Activated B cell treated with CpG ODN at 0.5 μM for 24 hours (primary cell): ENCODE data around the gene ATP11A. TPM values are rescaled to one million over a fixed set of nuclear protein-coding genes. Genes with fewer than 3 reads are reported as not detected.

Experiments used
- ATAC-seq: fragments of 200-7000 bp; cut with Tn5 transposase; one replicate; pipeline ENCODE4 v1.10.0; 2021; ENCODE audit warnings: low read depth, mild to moderate bottlenecking, moderate library complexity
- CTCF ChIA-PET: fragments of 350-600 bp; sonication (Branson Sonifier 250); formaldehyde crosslinking; loops from one replicate; lab custom pipeline; 2021; ENCODE audit warnings: antibody characterized with exemption; lab: Charles Lee
- POLR2A ChIA-PET: fragments of 350-600 bp; sonication (Branson Sonifier 250); formaldehyde crosslinking; loops from one replicate; lab custom pipeline; 2021; ENCODE audit warnings: antibody characterized with exemption; lab: Charles Lee
- DNase-seq: peaks from one replicate; pipeline ENCODE4 v3.0.0; 2022
- H3K27ac Mint-ChIP-seq: one replicate; pipeline ENCODE4 v1.8.0; 2020; ENCODE audit warnings: mixed read lengths
- H3K27me3 Mint-ChIP-seq: one replicate; pipeline ENCODE4 v1.8.0; 2021; ENCODE audit warnings: mixed read lengths
- H3K36me3 Mint-ChIP-seq: one replicate; pipeline ENCODE4 v1.8.0; 2021; ENCODE audit warnings: low read depth, mixed read lengths
- H3K4me1 Mint-ChIP-seq: one replicate; pipeline ENCODE4 v1.8.0; 2021; ENCODE audit warnings: mixed read lengths
- H3K4me3 Mint-ChIP-seq: one replicate; pipeline ENCODE4 v1.8.0; 2020; ENCODE audit warnings: mild to moderate bottlenecking, mixed read lengths
- H3K9me3 Mint-ChIP-seq: one replicate; pipeline ENCODE4 v1.8.0; 2020; ENCODE audit warnings: mixed read lengths
- CTCF ChIP-seq: fragments of 200-600 bp; IDR thresholded peaks from one replicate; pipeline ENCODE4 v1.8.0; 2022; ENCODE audit warnings: antibody characterized with exemption, mild to moderate bottlenecking
- intact Hi-C: fragments of 100-400 bp; cut with micrococcal nuclease; formaldehyde crosslinking; loops from one replicate; pipeline ENCODE4 v1.15.1; 2024
- total RNA-seq: library from RNA; stranded (reverse); gene quantifications from 2 replicates; pipeline ENCODE4 v1.2.3, GENCODE V29; 2022

Gene ATP11A
- total RNA-seq, 1 donor from 2014 or later, result 49.6 TPM

DNA sequence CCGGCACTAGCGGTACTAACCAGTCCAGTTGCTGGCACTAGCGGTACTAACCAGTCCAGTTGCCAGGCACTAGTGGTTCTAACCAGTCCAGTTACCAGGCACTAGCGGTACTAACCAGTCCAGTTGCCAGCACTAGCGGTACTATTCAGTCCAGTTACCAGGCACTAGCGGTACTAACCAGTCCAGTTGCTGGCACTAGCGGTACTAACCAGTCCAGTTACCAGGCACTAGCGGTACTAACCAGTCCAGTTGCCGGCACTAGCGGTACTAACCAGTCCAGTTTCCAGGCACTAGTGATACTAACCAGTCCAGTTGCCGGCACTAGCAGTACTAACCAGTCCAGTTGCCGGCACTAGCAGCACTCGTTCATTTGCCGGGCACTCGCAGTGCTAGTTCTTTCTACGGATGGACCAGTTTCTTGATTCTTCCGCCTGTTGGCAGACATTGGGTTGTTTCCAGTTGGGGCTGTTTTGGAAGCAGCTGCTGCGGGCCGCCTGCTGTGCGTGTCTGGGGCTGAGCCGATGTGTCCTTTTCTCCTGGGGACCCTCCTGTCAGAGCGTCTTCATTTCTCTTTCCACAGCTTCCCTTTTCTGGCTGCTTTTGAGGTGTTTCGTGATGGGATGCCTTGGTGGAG, 155.8 kb downstream of the ATP11A start:
- H3K4me1 Mint-ChIP-seq, result no peaks in the 10 kb centered on the region
- no peak for TF ChIP-seq CTCF
- no peaks in the 10 kb centered on the region for H3K27me3 Mint-ChIP-seq
- no peaks in the 10 kb centered on the region for H3K9me3 Mint-ChIP-seq
- ATAC-seq (no peak), DNase-seq (no peak)
- intact Hi-C loops, result no loop called here
- no peak overlapping the region for H3K27ac Mint-ChIP-seq
- ChIA-PET POLR2A (no interaction called here), CTCF (no interaction called here)
- no peak overlapping the region for H3K4me3 Mint-ChIP-seq
- H3K36me3 Mint-ChIP-seq, result peaks cover 29% of the 10 kb centered on the region

DNA sequence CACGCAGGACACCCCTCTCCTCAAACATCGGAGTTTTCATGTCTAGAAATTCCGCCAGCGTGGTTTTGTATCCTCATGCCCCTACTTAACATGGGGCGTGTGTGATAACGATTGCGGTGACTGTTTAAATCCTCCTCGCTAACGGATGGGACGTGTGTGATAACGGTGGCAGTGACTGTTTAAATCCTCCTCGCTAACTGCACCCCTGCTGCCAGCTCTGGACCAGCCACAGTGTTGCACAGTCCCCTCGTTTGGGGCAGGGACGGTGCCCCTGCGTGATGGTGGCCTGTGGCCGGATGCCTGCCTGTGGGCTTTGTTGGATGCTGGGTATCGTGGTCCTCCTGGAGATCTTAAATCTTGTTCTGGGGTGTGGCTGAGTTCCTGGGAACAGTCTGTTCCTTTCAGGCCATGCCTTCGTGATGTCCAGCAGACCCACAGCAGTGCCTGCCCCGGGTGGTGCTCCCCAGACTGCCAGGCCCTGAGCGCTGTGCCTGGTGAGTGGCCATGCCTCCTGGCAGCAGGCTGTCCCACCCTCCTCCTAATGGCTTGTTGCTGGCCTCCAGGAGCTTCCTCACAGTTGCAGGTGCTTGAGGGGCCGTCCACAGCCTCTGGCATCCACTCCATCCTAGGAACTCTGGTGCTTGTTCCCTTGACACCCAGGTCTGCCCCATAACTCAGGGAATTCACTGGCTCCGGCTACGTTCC, 156.7 kb downstream of the ATP11A start:
- ChIA-PET CTCF (no interaction called here), POLR2A (no interaction called here)
- Mint-ChIP-seq H3K27ac (no peak overlapping the region), H3K4me3 (no peak overlapping the region), H3K27me3 (no peaks in the 10 kb centered on the region), H3K9me3 (no peaks in the 10 kb centered on the region), H3K4me1 (no peaks in the 10 kb centered on the region), H3K36me3 (peaks cover 37% of the 10 kb centered on the region)
- TF ChIP-seq CTCF, result no peak
- ATAC-seq, result no peak
- no peak for DNase-seq
- intact Hi-C loops, result no loop called here

- H3K4me3 Mint-ChIP-seq, result no peak overlapping the region
- peaks cover 44% of the 10 kb centered on the region for H3K36me3 Mint-ChIP-seq
- no peak for DNase-seq
- TF ChIP-seq CTCF, result no peak
- no peaks in the 10 kb centered on the region for H3K27me3 Mint-ChIP-seq
- POLR2A ChIA-PET, result no interaction called here
- no peak for ATAC-seq
- intact Hi-C loops, result no loop called here
- H3K9me3 Mint-ChIP-seq, result no peaks in the 10 kb centered on the region
- no peak overlapping the region for H3K27ac Mint-ChIP-seq
- CTCF ChIA-PET, result no interaction called here
- H3K4me1 Mint-ChIP-seq, result no peaks in the 10 kb centered on the region
These were observed 159.7 kb downstream of the ATP11A start for GRCh38 chr13:112849500-112849899.

DNA sequence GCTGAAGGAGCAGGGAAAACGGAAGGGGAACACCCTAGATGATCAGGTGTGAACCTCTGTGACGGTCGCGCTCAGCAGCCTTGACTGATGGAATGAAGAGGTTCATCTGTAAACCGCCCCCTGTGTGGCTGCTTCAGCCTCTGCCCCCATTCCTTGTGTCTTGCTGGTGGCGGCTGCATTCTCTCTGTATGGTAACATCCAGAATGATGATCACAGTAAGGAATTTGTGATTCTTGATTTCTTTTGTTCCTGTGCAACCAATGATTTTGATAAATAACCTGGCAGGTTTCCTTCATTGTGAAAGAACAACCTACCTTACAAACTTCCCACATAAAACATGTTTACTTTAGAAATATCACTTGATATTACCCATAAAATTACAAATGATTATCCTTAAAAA, 160.4 kb downstream of the ATP11A start:
- Mint-ChIP-seq H3K4me3 (no peak overlapping the region), H3K9me3 (no peaks in the 10 kb centered on the region), H3K4me1 (no peaks in the 10 kb centered on the region), H3K27ac (no peak overlapping the region), H3K27me3 (no peaks in the 10 kb centered on the region), H3K36me3 (peaks cover 50% of the 10 kb centered on the region)
- ChIA-PET CTCF (no interaction called here), POLR2A (no interaction called here)
- DNase-seq, result no peak
- ATAC-seq, result no peak
- no peak for TF ChIP-seq CTCF
- intact Hi-C loops, result no loop called here

- Mint-ChIP-seq H3K27ac (no peak overlapping the region), H3K36me3 (peaks cover 56% of the 10 kb centered on the region), H3K4me1 (no peaks in the 10 kb centered on the region), H3K4me3 (no peak overlapping the region), H3K9me3 (no peaks in the 10 kb centered on the region), H3K27me3 (no peaks in the 10 kb centered on the region)
- ATAC-seq, result no peak
- no peak for DNase-seq
- intact Hi-C loops, result no loop called here
- POLR2A ChIA-PET, result interaction anchor here (0.6 kb wide), 1 partner anchor 140 kb away, joined by 4 read pairs; no protein-coding TSS in a partner anchor
- CTCF ChIA-PET, result no interaction called here
- TF ChIP-seq CTCF, result no peak
These were observed 161.5 kb downstream of the ATP11A start for GRCh38 chr13:112851107-112852038.
